HepG2 (cell line): Measurements from ENCODE around the gene ZBTB37. TPM values are rescaled to one million over a fixed set of nuclear protein-coding genes. Genes with fewer than 3 reads are reported as not detected.
A peak's percentile ranks its signal among the peaks of the same experiment; 100 is the strongest.

ENCODE experiments used
- ATF7 ChIP-seq, 2 experiments: fragments of 450-650 bp in 1 of 2; sonication (generic) in 1 of 2; formaldehyde crosslinking in 1 of 2; IDR thresholded peaks; 2 replicates each; pipeline versions ENCODE4 v1.4.0 to v1.6.1; 2016 to 2020; ENCODE audit warnings: antibody characterized with exemption in 1 of 2, mild to moderate bottlenecking in 1 of 2, missing genetic modification reagents in 1 of 2
- GFI1 ChIP-seq: sonication (generic); formaldehyde crosslinking; IDR thresholded peaks from 2 replicates; pipeline ENCODE4 v1.5.0; 2020; ENCODE audit warnings: missing genetic modification reagents, mild to moderate bottlenecking, borderline replicate concordance
- HDAC1 ChIP-seq: sonication (generic); formaldehyde crosslinking; IDR thresholded peaks from 2 replicates; pipeline ENCODE4 v1.5.1; 2020; ENCODE audit warnings: mild to moderate bottlenecking, missing genetic modification reagents
- KLF16 ChIP-seq, 2 experiments: sonication (generic) in 1 of 2; formaldehyde crosslinking in 1 of 2; IDR thresholded peaks; 2 replicates each; pipeline versions ENCODE4 v1.6.1 to v1.8.0; 2016 to 2023; ENCODE audit warnings: missing genetic modification reagents in 2 of 2, missing compliant biosample characterization in 1 of 2
- NFIC ChIP-seq: IDR thresholded peaks from 2 replicates; pipeline ENCODE4 v1.6.1; 2012; ENCODE audit warnings: mild to moderate bottlenecking, low read length, inconsistent platforms
- NR2F1 ChIP-seq, 2 experiments: fragments of 450-650 bp in 1 of 2; formaldehyde crosslinking in 1 of 2; IDR thresholded peaks; 2 replicates each; pipeline versions ENCODE4 v1.5.0 to v1.6.1; 2016 to 2020; ENCODE audit warnings: mild to moderate bottlenecking in 1 of 2, missing compliant biosample characterization in 1 of 2, missing genetic modification reagents in 1 of 2, moderate library complexity in 1 of 2
- PHF21A ChIP-seq: sonication (generic); formaldehyde crosslinking; IDR thresholded peaks from 2 replicates; pipeline ENCODE4 v1.5.0; 2020; ENCODE audit warnings: mild to moderate bottlenecking, missing genetic modification reagents
- RBM39 ChIP-seq: fragments of 200-400 bp; formaldehyde crosslinking; IDR thresholded peaks from one replicate; pipeline ENCODE4 v1.6.1; 2018; ENCODE audit warnings: antibody characterized with exemption, mild to moderate bottlenecking, low read depth, low read length; ENCODE audit not compliant: poor library complexity, severe bottlenecking
- REPIN1 ChIP-seq: sonication (generic); formaldehyde crosslinking; IDR thresholded peaks from 2 replicates; pipeline ENCODE4 v1.8.0; 2022; ENCODE audit warnings: missing genetic modification reagents, low read depth, mild to moderate bottlenecking, borderline replicate concordance
- SOX5 ChIP-seq: IDR thresholded peaks from 2 replicates; pipeline ENCODE4 v1.6.1; 2016; ENCODE audit warnings: borderline replicate concordance
- SRSF4 ChIP-seq: fragments of 200-400 bp; formaldehyde crosslinking; IDR thresholded peaks from one replicate; pipeline ENCODE4 v1.6.1; 2018; ENCODE audit warnings: mild to moderate bottlenecking, low read depth, low read length, moderate library complexity; ENCODE audit not compliant: poor library complexity, severe bottlenecking
- ZNF326 ChIP-seq: sonication (generic); formaldehyde crosslinking; IDR thresholded peaks from 2 replicates; pipeline ENCODE4 v1.4.0; 2020; ENCODE audit warnings: missing genetic modification reagents, borderline replicate concordance
- ZNF441 ChIP-seq: sonication (generic); formaldehyde crosslinking; IDR thresholded peaks from 2 replicates; pipeline ENCODE4 v1.7.0; 2021; ENCODE audit warnings: missing genetic modification reagents, borderline replicate concordance
- ZNF552 ChIP-seq: sonication (generic); formaldehyde crosslinking; IDR thresholded peaks from 2 replicates; pipeline ENCODE4 v1.9.0; 2022; ENCODE audit warnings: missing genetic modification reagents, mild to moderate bottlenecking, borderline replicate concordance
- ZNF670 ChIP-seq: sonication (generic); formaldehyde crosslinking; IDR thresholded peaks from 2 replicates; pipeline ENCODE4 v1.8.0; 2022; ENCODE audit warnings: mild to moderate bottlenecking, missing genetic modification reagents, borderline replicate concordance
- ZNF768 ChIP-seq: sonication (generic); formaldehyde crosslinking; IDR thresholded peaks from 2 replicates; pipeline ENCODE4 v1.4.0; 2020; ENCODE audit warnings: missing genetic modification reagents
- ZNF883 ChIP-seq: sonication (generic); formaldehyde crosslinking; IDR thresholded peaks from 2 replicates; pipeline ENCODE4 v1.5.1; 2020; ENCODE audit warnings: mild to moderate bottlenecking, missing genetic modification reagents; ENCODE audit errors: not compliant biosample characterization
- polyA plus RNA-seq, 8 experiments: library from polyadenylated mRNA; depleted of rRNA in 3 of 8; stranded (reverse) in 7 of 8; unstranded in 1 of 8; fragments of >200 nt; fragmentation: Illumina TruSeq in 4 of 8; extraction: Trizol in 4 of 8; gene quantifications; 2 replicates each; pipeline versions ENCODE4 v1.2.1 to v1.2.3, GENCODE V29; 2011 to 2016; ENCODE audit warnings: low read depth in 4 of 8, missing spikeins in 1 of 8, mixed read lengths in 1 of 8; ENCODE audit not compliant: insufficient read depth in 1 of 8
- total RNA-seq, 5 experiments: library from RNA; depleted of rRNA; stranded (reverse); fragments of >200 nt; fragmentation: Illumina TruSeq; extraction: Trizol; gene quantifications; 2 replicates each; pipeline ENCODE4 v1.2.3, GENCODE V29; 2016; ENCODE audit warnings: low read depth in 1 of 5
- TF ChIP-seq, protein P1 (sequence below): sonication (generic); formaldehyde crosslinking; IDR thresholded peaks from 2 replicates; pipeline ENCODE4 v1.5.0; 2020; ENCODE audit warnings: missing genetic modification reagents
- TF ChIP-seq, protein P2 (sequence below): sonication (generic); formaldehyde crosslinking; IDR thresholded peaks from 2 replicates; pipeline ENCODE4 v1.5.0; 2020; ENCODE audit warnings: missing genetic modification reagents
- TF ChIP-seq, protein P3 (sequence below): sonication (generic); formaldehyde crosslinking; IDR thresholded peaks from 2 replicates; pipeline ENCODE4 v1.9.0; 2022; ENCODE audit warnings: low read depth, missing genetic modification reagents
- TF ChIP-seq, protein P4 (sequence below): sonication (generic); formaldehyde crosslinking; IDR thresholded peaks from 2 replicates; pipeline ENCODE4 v1.4.0; 2020; ENCODE audit warnings: missing genetic modification reagents; ENCODE audit errors: not compliant biosample characterization

ZBTB37 gene
- total and polyA plus RNA-seq, 2 of the 13 experiments (the other 11 are each of a cell fraction or from before 2014, with no cell fraction given) = 2.6 to 7.7 TPM

DNA sequence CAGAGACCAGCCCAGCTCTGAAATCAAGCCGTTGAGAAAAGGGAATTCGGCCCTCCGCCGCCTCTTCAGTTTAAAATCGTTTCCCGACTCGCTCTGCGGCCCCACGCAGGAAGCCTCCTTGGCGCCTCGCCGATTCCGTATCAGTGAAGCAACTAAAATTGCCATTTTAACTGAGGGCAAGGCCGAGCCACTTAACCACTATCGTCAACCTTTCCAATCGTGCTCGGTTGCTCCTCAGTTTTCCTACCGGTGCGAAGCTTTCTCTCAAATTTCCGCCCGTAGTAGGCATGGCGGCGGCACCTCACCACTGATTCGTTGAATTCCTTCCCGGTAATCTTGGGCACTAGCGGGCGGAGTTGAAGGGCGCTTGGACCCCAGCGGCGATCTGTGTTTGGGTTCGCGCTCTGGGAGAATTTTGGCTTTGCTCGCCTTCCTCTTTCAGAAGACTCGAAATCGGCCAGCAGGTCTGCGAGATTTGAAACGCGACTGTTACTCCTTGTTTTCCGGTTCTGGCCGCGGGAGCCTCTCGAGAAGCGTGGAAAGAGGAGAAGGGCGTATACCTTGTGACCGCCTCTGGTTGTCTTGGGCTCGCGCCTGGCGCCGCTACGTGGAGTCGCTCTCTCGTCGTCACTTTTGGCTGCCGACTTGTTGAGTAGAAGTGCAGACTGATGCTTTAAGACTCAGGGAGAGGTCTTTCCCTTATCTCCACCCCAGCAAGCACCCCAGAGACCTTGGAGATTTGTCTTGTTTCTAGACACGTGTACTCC, 43.7 kb upstream of the ZBTB37 start, which contains the start of the genes CENPL and DARS2 (continued):
- TF ChIP-seq HDAC1 (peak; percentile 93), NFIC (no peak), ZNF883 (CRISPR knock-in tag) (peak; percentile 41), ZNF552 (CRISPR knock-in tag) (no peak), ZNF768 (CRISPR knock-in tag) (no peak), ATF7 (IDR thresholded peaks at IDR 0.05) (no peak), ATF7 (CRISPR knock-in tag; IDR thresholded peaks at IDR 0.05) (no peak), KLF16 (CRISPR knock-in tag; IDR thresholded peaks at IDR 0.05) (peak in 1 of 2 experiments; percentile 55; a peak in 1 of 4 replicates), SOX5 (0 out of 2 replicates have a peak, but pooled peaks have one; percentile 12), PHF21A (CRISPR knock-in tag) (peak; percentile 72; the same call in 1 of the 2 replicates), ZNF326 (CRISPR knock-in tag) (no peak), ZNF670 (CRISPR knock-in tag) (no peak), ZNF441 (peak; percentile 83), NR2F1 (CRISPR knock-in tag; IDR thresholded peaks at IDR 0.05) (no peak), RBM39 (peak; percentile 87), GFI1 (peak; percentile 22; the same call in 1 of the 2 replicates), SRSF4 (no peak), REPIN1 (peak; percentile 87)
- TF ChIP-seq, protein P1, sequence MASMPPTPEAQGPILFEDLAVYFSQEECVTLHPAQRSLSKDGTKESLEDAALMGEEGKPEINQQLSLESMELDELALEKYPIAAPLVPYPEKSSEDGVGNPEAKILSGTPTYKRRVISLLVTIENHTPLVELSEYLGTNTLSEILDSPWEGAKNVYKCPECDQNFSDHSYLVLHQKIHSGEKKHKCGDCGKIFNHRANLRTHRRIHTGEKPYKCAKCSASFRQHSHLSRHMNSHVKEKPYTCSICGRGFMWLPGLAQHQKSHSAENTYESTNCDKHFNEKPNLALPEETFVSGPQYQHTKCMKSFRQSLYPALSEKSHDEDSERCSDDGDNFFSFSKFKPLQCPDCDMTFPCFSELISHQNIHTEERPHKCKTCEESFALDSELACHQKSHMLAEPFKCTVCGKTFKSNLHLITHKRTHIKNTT (CRISPR knock-in tag) = no peak
- TF ChIP-seq, protein P2, sequence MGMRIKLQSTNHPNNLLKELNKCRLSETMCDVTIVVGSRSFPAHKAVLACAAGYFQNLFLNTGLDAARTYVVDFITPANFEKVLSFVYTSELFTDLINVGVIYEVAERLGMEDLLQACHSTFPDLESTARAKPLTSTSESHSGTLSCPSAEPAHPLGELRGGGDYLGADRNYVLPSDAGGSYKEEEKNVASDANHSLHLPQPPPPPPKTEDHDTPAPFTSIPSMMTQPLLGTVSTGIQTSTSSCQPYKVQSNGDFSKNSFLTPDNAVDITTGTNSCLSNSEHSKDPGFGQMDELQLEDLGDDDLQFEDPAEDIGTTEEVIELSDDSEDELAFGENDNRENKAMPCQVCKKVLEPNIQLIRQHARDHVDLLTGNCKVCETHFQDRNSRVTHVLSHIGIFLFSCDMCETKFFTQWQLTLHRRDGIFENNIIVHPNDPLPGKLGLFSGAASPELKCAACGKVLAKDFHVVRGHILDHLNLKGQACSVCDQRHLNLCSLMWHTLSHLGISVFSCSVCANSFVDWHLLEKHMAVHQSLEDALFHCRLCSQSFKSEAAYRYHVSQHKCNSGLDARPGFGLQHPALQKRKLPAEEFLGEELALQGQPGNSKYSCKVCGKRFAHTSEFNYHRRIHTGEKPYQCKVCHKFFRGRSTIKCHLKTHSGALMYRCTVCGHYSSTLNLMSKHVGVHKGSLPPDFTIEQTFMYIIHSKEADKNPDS = no peak
- TF ChIP-seq, protein P3, sequence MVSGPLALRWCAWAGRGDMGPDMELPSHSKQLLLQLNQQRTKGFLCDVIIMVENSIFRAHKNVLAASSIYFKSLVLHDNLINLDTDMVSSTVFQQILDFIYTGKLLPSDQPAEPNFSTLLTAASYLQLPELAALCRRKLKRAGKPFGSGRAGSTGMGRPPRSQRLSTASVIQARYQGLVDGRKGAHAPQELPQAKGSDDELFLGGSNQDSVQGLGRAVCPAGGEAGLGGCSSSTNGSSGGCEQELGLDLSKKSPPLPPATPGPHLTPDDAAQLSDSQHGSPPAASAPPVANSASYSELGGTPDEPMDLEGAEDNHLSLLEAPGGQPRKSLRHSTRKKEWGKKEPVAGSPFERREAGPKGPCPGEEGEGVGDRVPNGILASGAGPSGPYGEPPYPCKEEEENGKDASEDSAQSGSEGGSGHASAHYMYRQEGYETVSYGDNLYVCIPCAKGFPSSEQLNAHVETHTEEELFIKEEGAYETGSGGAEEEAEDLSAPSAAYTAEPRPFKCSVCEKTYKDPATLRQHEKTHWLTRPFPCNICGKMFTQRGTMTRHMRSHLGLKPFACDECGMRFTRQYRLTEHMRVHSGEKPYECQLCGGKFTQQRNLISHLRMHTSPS (CRISPR knock-in tag) = no peak
- TF ChIP-seq, protein P4, sequence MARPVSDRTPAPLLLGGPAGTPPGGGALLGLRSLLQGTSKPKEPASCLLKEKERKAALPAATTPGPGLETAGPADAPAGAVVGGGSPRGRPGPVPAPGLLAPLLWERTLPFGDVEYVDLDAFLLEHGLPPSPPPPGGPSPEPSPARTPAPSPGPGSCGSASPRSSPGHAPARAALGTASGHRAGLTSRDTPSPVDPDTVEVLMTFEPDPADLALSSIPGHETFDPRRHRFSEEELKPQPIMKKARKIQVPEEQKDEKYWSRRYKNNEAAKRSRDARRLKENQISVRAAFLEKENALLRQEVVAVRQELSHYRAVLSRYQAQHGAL (CRISPR knock-in tag) = no peak
